Measurements from ENCODE around the gene REEP1. TPM values are rescaled to one million over a fixed set of nuclear protein-coding genes. Genes with fewer than 3 reads are reported as not detected.

The REEP1 gene
- total and polyA plus RNA-seq, 9 of the 15 experiments (the other 6 are each of a cell fraction or from before 2014, with no cell fraction given) = 0.11 to 0.67 (median 0.13) TPM

DNA sequence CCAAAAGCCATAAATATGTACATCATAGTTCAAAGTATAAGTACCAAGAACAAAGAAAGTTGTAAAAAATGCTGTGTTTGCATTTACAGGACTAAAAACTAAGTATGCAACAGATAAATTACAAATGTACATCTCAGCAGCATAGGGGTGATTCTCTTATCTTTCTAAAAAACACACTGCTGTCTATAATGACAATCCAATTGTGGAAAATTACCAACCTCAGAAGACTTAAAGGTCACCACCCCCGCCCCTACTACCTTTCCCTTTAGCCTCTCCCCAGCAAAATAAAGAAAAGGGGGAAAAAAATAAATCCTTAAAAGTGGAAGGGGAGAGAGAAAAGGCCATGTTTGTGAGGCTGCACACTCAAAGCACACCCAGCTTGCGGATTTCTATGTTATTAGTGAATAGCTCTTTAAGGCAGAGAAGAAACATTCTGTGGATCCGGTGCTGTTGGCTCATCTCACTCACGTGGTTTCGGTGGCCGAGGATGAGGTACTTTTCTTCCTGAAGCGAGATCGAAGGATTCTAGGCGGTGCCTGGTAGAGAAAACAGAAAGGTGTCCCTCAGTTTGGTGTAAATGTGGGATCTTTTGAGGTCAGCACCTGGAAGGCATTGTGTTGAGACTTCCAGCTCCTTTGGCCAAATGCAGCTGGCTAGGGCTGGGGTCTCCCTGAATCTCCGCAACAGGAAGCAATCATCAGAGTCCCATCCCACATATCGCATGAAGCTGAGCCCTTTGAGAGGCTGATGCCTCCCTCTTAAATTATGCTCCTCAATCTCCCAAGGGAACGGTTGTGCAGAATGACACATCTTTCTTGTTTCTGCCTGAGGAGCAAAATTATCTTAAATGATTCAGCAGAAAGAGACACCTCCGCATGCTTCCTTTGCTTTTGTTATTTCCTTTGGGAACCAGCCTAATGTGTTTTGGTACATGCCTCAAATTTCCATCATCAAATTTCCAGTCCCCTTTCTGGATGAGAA is 120.6 kb downstream of the REEP1 start (continued):
- TF ChIP-seq TCF3 (CRISPR knock-in tag; IDR thresholded peaks at IDR 0.05) (peak; percentile 70), ZNF121 (CRISPR knock-in tag; conservative IDR thresholded peaks at IDR 0.05) (no peak), XRCC3 (IDR thresholded peaks at IDR 0.05) (no peak), YBX1 (IDR thresholded peaks at IDR 0.05) (no peak), ZZZ3 (IDR thresholded peaks at IDR 0.05) (no peak), NRF1 (conservative IDR thresholded peaks at IDR 0.05 in 1 of 2, IDR thresholded peaks at IDR 0.05 in 1 of 2) (no peak), KAT7 (CRISPR knock-in tag; IDR thresholded peaks at IDR 0.05; ENCODE audit: borderline replicate concordance) (no peak), BRD4 (IDR thresholded peaks at IDR 0.05) (no peak), ZNF79 (CRISPR knock-in tag; IDR thresholded peaks at IDR 0.05; ENCODE audit: low read depth) (no peak), ZBED1 (IDR thresholded peaks at IDR 0.05) (no peak), SMC3 (conservative IDR thresholded peaks at IDR 0.05; ENCODE audit: insufficient read depth, low read depth, low read length) (no peak), BCL6 (CRISPR knock-in tag; IDR thresholded peaks at IDR 0.05) (no peak), EP400 (IDR thresholded peaks at IDR 0.05) (peak; percentile 48), SMAD4 (CRISPR knock-in tag; conservative IDR thresholded peaks at IDR 0.05) (no peak), MAZ (CRISPR knock-in tag; conservative IDR thresholded peaks at IDR 0.05 in 1 of 2, IDR thresholded peaks at IDR 0.05 in 1 of 2) (no peak), RBM39 (optimal IDR thresholded peaks at IDR 0.05; ENCODE audit: low read depth, low read length) (no peak), ZKSCAN1 (IDR thresholded peaks at IDR 0.05; ENCODE audit: low read depth, low read length) (no peak), ZNF316 (IDR thresholded peaks at IDR 0.05) (peak; percentile 99), NFYB (IDR thresholded peaks at IDR 0.05; ENCODE audit: extremely low read depth, insufficient read length) (no peak)
- TF ChIP-seq, protein P1, sequence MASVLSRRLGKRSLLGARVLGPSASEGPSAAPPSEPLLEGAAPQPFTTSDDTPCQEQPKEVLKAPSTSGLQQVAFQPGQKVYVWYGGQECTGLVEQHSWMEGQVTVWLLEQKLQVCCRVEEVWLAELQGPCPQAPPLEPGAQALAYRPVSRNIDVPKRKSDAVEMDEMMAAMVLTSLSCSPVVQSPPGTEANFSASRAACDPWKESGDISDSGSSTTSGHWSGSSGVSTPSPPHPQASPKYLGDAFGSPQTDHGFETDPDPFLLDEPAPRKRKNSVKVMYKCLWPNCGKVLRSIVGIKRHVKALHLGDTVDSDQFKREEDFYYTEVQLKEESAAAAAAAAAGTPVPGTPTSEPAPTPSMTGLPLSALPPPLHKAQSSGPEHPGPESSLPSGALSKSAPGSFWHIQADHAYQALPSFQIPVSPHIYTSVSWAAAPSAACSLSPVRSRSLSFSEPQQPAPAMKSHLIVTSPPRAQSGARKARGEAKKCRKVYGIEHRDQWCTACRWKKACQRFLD (CRISPR knock-in tag; IDR thresholded peaks at IDR 0.05) = no peak
- TF ChIP-seq, protein P2, sequence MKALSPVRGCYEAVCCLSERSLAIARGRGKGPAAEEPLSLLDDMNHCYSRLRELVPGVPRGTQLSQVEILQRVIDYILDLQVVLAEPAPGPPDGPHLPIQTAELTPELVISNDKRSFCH (CRISPR knock-in tag; IDR thresholded peaks at IDR 0.05) = no peak
- TF ChIP-seq, protein P2 (tag; IDR thresholded peaks at IDR 0.05) = peak; percentile 67
- TF ChIP-seq, protein P3, sequence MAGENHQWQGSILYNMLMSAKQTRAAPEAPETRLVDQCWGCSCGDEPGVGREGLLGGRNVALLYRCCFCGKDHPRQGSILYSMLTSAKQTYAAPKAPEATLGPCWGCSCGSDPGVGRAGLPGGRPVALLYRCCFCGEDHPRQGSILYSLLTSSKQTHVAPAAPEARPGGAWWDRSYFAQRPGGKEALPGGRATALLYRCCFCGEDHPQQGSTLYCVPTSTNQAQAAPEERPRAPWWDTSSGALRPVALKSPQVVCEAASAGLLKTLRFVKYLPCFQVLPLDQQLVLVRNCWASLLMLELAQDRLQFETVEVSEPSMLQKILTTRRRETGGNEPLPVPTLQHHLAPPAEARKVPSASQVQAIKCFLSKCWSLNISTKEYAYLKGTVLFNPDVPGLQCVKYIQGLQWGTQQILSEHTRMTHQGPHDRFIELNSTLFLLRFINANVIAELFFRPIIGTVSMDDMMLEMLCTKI (IDR thresholded peaks at IDR 0.05; ENCODE audit: partially characterized antibody) = no peak
- TF ChIP-seq, protein P4, sequence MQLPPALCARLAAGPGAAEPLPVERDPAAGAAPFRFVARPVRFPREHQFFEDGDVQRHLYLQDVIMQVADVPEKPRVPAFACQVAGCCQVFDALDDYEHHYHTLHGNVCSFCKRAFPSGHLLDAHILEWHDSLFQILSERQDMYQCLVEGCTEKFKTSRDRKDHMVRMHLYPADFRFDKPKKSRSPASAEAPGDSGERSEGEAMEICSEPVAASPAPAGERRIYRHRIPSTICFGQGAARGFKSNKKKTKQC (CRISPR knock-in tag; IDR thresholded peaks at IDR 0.05) = no peak
- TF ChIP-seq, protein P5, sequence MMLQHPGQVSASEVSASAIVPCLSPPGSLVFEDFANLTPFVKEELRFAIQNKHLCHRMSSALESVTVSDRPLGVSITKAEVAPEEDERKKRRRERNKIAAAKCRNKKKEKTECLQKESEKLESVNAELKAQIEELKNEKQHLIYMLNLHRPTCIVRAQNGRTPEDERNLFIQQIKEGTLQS (IDR thresholded peaks at IDR 0.05) = peak; percentile 33
- TF ChIP-seq, protein P5 (CRISPR knock-in tag; conservative IDR thresholded peaks at IDR 0.05) = no peak
